Endothelial cell of umbilical vein (primary cell): ENCODE data around the gene LRRN3. TPM values are rescaled to one million over a fixed set of nuclear protein-coding genes. Genes with fewer than 3 reads are reported as not detected.

ENCODE experiments used
- BruUV-seq: library from RNA; stranded (reverse); fragments of 400-500 nt; replicated peaks from 2 replicates; lab custom pipeline; 2021; lab: Mats Ljungman, UMichigan
- CTCF ChIA-PET: fragments of 300-600, 350-600 bp; sonication (Branson Sonifier 250); formaldehyde crosslinking; loops from one replicate; lab custom pipeline; 2021; ENCODE audit warnings: antibody characterized with exemption, inconsistent platforms; lab: Charles Lee
- POLR2A ChIA-PET: fragments of 300-600, 350-600 bp; sonication (Branson Sonifier 250); formaldehyde crosslinking; loops from one replicate; lab custom pipeline; 2021; ENCODE audit warnings: antibody characterized with exemption, inconsistent platforms; lab: Charles Lee
- DNase-seq: peaks from one replicate; pipeline ENCODE4 v3.0.0-alpha.2; 2011; ENCODE audit warnings: low read depth, low spot score
- FAIRE-seq: peaks from 2 replicates; lab custom pipeline; 2011; peaks lifted over from hg19 to GRCh38; lab: Jason Lieb, UNC
- H2AFZ ChIP-seq: 2 replicates; pipeline ENCODE4 v1.6.0; 2012; ENCODE audit warnings: low read depth, low read length, control low read depth, inconsistent platforms
- H3K27ac ChIP-seq: 2 replicates; pipeline ENCODE4 v1.5.1; 2011; ENCODE audit warnings: low read depth, mild to moderate bottlenecking, control low read depth, low read length, moderate library complexity; ENCODE audit not compliant: insufficient read depth
- H3K27me3 ChIP-seq, 2 experiments: 2 replicates each; pipeline versions ENCODE4 v1.6.0 to v1.6.1; 2011; ENCODE audit warnings: low read length in 2 of 2, mixed read lengths in 1 of 2; ENCODE audit not compliant: control insufficient read depth in 2 of 2, insufficient read depth in 2 of 2
- H3K36me3 ChIP-seq, 2 experiments: 2 replicates in 1 of 2; 3 replicates in 1 of 2; pipeline ENCODE4 v1.5.1; 2011; ENCODE audit warnings: low read length in 2 of 2, mild to moderate bottlenecking in 1 of 2, moderate library complexity in 1 of 2; ENCODE audit not compliant: control insufficient read depth in 2 of 2, insufficient read depth in 2 of 2; ENCODE audit errors: extremely low read depth in 1 of 2
- H3K4me1 ChIP-seq: 3 replicates; pipeline ENCODE4 v1.5.1; 2011; ENCODE audit warnings: mild to moderate bottlenecking, low read length; ENCODE audit not compliant: control insufficient read depth, insufficient read depth; ENCODE audit errors: extremely low read depth
- H3K4me2 ChIP-seq: 2 replicates; pipeline ENCODE4 v1.6.1; 2011; ENCODE audit warnings: low read length, control low read depth, mixed read lengths; ENCODE audit not compliant: insufficient read depth
- H3K4me3 ChIP-seq, 3 experiments: fragments of 200-600 bp in 1 of 3; sonication (generic), shearing (Covaris generic) in 1 of 3; replicated peaks in 1 of 3; 2 replicates each; pipeline ENCODE4 v1.5.1; 2011 to 2016; ENCODE audit warnings: control low read depth in 3 of 3, low read length in 3 of 3, mild to moderate bottlenecking in 2 of 3, inconsistent platforms in 1 of 3, low read depth in 1 of 3, moderate library complexity in 1 of 3; ENCODE audit not compliant: insufficient read depth in 1 of 3
- H3K79me2 ChIP-seq: 2 replicates; pipeline ENCODE4 v1.6.0; 2012; ENCODE audit warnings: low read length, inconsistent platforms; ENCODE audit not compliant: control insufficient read depth, insufficient read depth
- H3K9ac ChIP-seq: replicated peaks from 2 replicates; pipeline ENCODE3; 2011; ENCODE audit warnings: low read length, control low read depth; ENCODE audit not compliant: insufficient read depth; ENCODE audit errors: extremely low read depth
- H3K9me1 ChIP-seq: replicated peaks from 3 replicates; pipeline ENCODE4 v1.6.0; 2011; ENCODE audit warnings: mild to moderate bottlenecking, low read length; ENCODE audit not compliant: control insufficient read depth, insufficient read depth; ENCODE audit errors: extremely low read depth
- H3K9me3 ChIP-seq: replicated peaks from 2 replicates; pipeline ENCODE4 v1.5.1; 2012; ENCODE audit warnings: low read length, inconsistent platforms; ENCODE audit not compliant: control insufficient read depth, insufficient read depth
- H4K20me1 ChIP-seq: replicated peaks from 2 replicates; pipeline ENCODE3; 2011; ENCODE audit warnings: mild to moderate bottlenecking, low read length; ENCODE audit not compliant: control insufficient read depth, insufficient read depth; ENCODE audit errors: extremely low read depth
- CTCF ChIP-seq, 2 donors: IDR thresholded peaks; 1 replicate in 1 of 2; 2 replicates in 1 of 2; pipeline ENCODE4 v1.5.1; 2011; ENCODE audit warnings: low read length in 2 of 2, mild to moderate bottlenecking in 2 of 2, moderate library complexity in 2 of 2, control low read depth in 1 of 2, inconsistent platforms in 1 of 2, low read depth in 1 of 2; ENCODE audit not compliant: insufficient read depth in 1 of 2; ENCODE audit errors: extremely low read depth in 1 of 2
- EZH2 ChIP-seq: IDR thresholded peaks from 2 replicates; pipeline ENCODE4 v1.6.1; 2012; ENCODE audit warnings: borderline replicate concordance, low read depth, mild to moderate bottlenecking, moderate library complexity, low read length, inconsistent platforms; ENCODE audit not compliant: severe bottlenecking
- FOS ChIP-seq: IDR thresholded peaks from 2 replicates; pipeline ENCODE4 v1.6.1; 2011; ENCODE audit warnings: mild to moderate bottlenecking, low read length, moderate library complexity, borderline replicate concordance; ENCODE audit not compliant: insufficient read depth
- GATA2 ChIP-seq: IDR thresholded peaks from 2 replicates; pipeline ENCODE4 v1.7.0; 2011; ENCODE audit warnings: low read depth, mild to moderate bottlenecking, moderate library complexity, mixed read lengths, low read length; ENCODE audit not compliant: insufficient read length, insufficient read depth
- JUN ChIP-seq: IDR thresholded peaks from 2 replicates; pipeline ENCODE4 v1.6.1; 2011; ENCODE audit warnings: borderline replicate concordance, low read depth; ENCODE audit not compliant: insufficient read length, insufficient read depth
- MAX ChIP-seq: IDR thresholded peaks from 2 replicates; pipeline ENCODE4 v1.6.1; 2011; ENCODE audit not compliant: insufficient read depth, insufficient read length
- MYC ChIP-seq: IDR thresholded peaks from one replicate; pipeline ENCODE4 v1.6.1; 2011; ENCODE audit warnings: mild to moderate bottlenecking, low read depth, low read length
- POLR2A ChIP-seq: IDR thresholded peaks from 2 replicates; pipeline ENCODE4 v1.6.1; 2012; ENCODE audit warnings: low read depth, mild to moderate bottlenecking, control low read depth, low read length
- POLR2AphosphoS5 ChIP-seq: IDR thresholded peaks from 2 replicates; pipeline ENCODE4 v1.6.1; 2012; ENCODE audit warnings: low read depth, mild to moderate bottlenecking, control low read depth, low read length, moderate library complexity; ENCODE audit not compliant: insufficient read depth
- dilution Hi-C: fragments of 300-500 bp; cut with MboI; formaldehyde crosslinking; loops from one replicate; pipeline ENCODE4 v1.15.0; 2019; ENCODE audit warnings: low sequenced_read_pairs; ENCODE audit not compliant: extremely low pct_ligation_motif_present
- intact Hi-C: fragments of 100-400 bp; cut with micrococcal nuclease; formaldehyde crosslinking; loops from one replicate; pipeline ENCODE4 v1.10.0; 2022
- polyA plus RNA-seq, 4 experiments: library from polyadenylated mRNA; depleted of rRNA in 3 of 4; stranded (reverse) in 3 of 4; unstranded in 1 of 4; fragments of >200 nt; gene quantifications; 2 replicates each; pipeline versions ENCODE4 v1.2.1 to v1.2.3, GENCODE V29; 2011 to 2012; ENCODE audit warnings: missing spikeins in 1 of 4
- total RNA-seq: library from RNA; stranded (reverse); gene quantifications from 2 replicates; pipeline ENCODE4 v1.2.3, GENCODE V29; 2021

The LRRN3 gene
- total and polyA plus RNA-seq, 2 donors (not counting 3 experiments of a cell fraction or from before 2014, with no cell fraction given) = not detected

GRCh38 chr7:111146136-111146535 is 55.2 kb downstream of the LRRN3 start:
- H3K9ac ChIP-seq = no peak overlapping the region
- TF ChIP-seq JUN (no peak), CTCF (IDR thresholded peaks at IDR 0.05; ENCODE audit: extremely low read depth in 1 of 2, insufficient read depth in 1 of 2, low read depth in 1 of 2, low read length in 2 of 2) (no peak), MYC (no peak), GATA2 (no peak), MAX (no peak), POLR2A (no peak), EZH2 (no peak), POLR2AphosphoS5 (no peak), FOS (no peak)

More at GRCh38 chr7:111146136-111146535, 55.2 kb downstream of the LRRN3 start:
- POLR2A ChIA-PET = no interaction called here
- no peak overlapping the region for H3K4me3 ChIP-seq
- no peak overlapping the region for H3K27ac ChIP-seq
- H2AFZ ChIP-seq = no peak overlapping the region
- no TSS peak for BruUV-seq
- DNase-seq = no peak
- no peaks in the 10 kb centered on the region for H3K4me1 ChIP-seq
- no peaks in the 10 kb centered on the region for H3K36me3 ChIP-seq
- no peak for FAIRE-seq
- H3K79me2 ChIP-seq = no peaks in the 10 kb centered on the region
- H3K4me2 ChIP-seq = no peak overlapping the region
- H3K9me1 ChIP-seq = no peaks in the 10 kb centered on the region
- H3K9me3 ChIP-seq = no peaks in the 10 kb centered on the region
- dilution Hi-C loops (no loop called here), intact Hi-C loops (no loop called here)
- CTCF ChIA-PET = no interaction called here
- H4K20me1 ChIP-seq = no peaks in the 10 kb centered on the region
- H3K27me3 ChIP-seq = no peaks in the 10 kb centered on the region
